GM12891 (cell line): ENCODE measurements around the gene NOTCH1.

Experiments
- DNase-seq: peaks from one replicate; pipeline ENCODE4 v3.0.0; 2011; ENCODE audit warnings: low spot score; ENCODE audit not compliant: insufficient read length
- FAIRE-seq: peaks from 2 replicates; lab custom pipeline; 2011; peaks lifted over from hg19 to GRCh38; lab: Jason Lieb, UNC
- PAX5 ChIP-seq: IDR thresholded peaks from 2 replicates; pipeline ENCODE4 v1.6.1; 2011; ENCODE audit warnings: low read length, moderate library complexity, mild to moderate bottlenecking; ENCODE audit not compliant: insufficient read depth, severe bottlenecking
- POLR2A ChIP-seq: IDR thresholded peaks from 2 replicates; pipeline ENCODE4 v1.6.1; 2011; ENCODE audit warnings: low read depth, low read length, control low read depth
- POLR2AphosphoS5 ChIP-seq: IDR thresholded peaks from 2 replicates; pipeline ENCODE4 v1.6.1; 2011; ENCODE audit warnings: low read depth, low read length, control low read depth
- POU2F2 ChIP-seq: IDR thresholded peaks from 2 replicates; pipeline ENCODE4 v1.6.1; 2011; ENCODE audit warnings: low read depth, mild to moderate bottlenecking, control low read depth, low read length, moderate library complexity
- SPI1 ChIP-seq: IDR thresholded peaks from 2 replicates; pipeline ENCODE4 v1.6.1; 2011; ENCODE audit warnings: low read depth, low read length, control low read depth
- TAF1 ChIP-seq: IDR thresholded peaks from 2 replicates; pipeline ENCODE4 v1.6.1; 2011; ENCODE audit warnings: low read depth, low read length, control low read depth

NOTCH1 gene

GRCh38 chr9:136570916-136571315 is 25.1 kb upstream of the NOTCH1 start:
- no peak for FAIRE-seq

GRCh38 chr9:136570191-136570845 is 24.5 kb upstream of the NOTCH1 start:
- TF ChIP-seq PAX5: no peak
- no peak for TF ChIP-seq POLR2A
- TF ChIP-seq POLR2AphosphoS5: no peak
- no peak for TF ChIP-seq TAF1
- TF ChIP-seq SPI1: no peak
- no peak for TF ChIP-seq POU2F2
- DNase-seq: no peak
- FAIRE-seq: no peak

More at GRCh38 chr9:136570916-136571315, 25.1 kb upstream of the NOTCH1 start:
- no peak for DNase-seq
- TF ChIP-seq POU2F2 (no peak), POLR2A (no peak), SPI1 (no peak), TAF1 (no peak), POLR2AphosphoS5 (no peak), PAX5 (no peak)

- no peak for TF ChIP-seq POU2F2
- TF ChIP-seq PAX5: no peak
- TF ChIP-seq POLR2AphosphoS5: no peak
- TF ChIP-seq SPI1: no peak
- no peak for TF ChIP-seq POLR2A
- TF ChIP-seq TAF1: no peak
- peak; percentile 78 for FAIRE-seq
Observed at GRCh38 chr9:136569526-136570148, 23.8 kb upstream of the NOTCH1 start.

DNA sequence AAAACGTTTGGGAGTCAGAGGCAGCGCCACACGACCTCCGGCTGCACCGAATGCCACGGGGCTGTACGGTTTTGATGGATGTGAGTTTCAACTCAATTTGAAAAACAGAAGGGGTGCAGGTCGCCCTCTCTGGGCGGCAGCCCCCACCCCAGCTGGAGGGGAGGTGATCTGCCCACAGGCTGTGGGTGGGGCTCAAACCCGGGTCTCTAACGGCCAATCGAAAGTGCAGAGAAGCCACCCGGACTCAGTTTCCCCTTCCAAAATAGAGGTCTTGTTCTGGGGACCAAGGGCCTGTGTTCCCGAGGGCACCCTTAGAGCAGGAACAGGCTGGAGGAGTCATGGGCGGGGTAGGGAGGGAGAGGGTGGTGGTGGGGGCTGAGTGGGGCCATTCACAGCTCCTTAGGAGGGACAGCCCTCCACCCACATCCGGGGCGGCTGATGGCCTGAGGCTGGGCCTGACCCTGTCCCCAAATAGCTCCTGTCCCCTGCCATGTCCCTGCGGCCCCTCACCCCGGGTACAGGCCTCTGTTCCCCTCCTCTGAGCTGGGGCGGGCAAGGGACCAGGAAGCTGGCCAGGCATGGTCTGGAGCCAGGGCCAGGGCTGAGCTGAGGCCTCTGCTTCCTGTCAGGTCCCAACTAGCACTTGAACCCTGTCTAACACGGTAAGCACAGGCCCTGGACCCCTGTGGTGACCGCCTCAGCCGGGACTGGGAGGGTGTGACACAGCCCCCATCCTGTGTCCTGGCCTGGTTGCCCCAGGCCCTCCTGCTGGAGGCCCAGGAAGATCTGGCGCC is 22.6 kb upstream of the NOTCH1 start:
- TF ChIP-seq SPI1: no peak
- TF ChIP-seq POLR2A: no peak
- no peak for TF ChIP-seq POLR2AphosphoS5
- no peak for TF ChIP-seq POU2F2
- no peak for TF ChIP-seq PAX5
- TF ChIP-seq TAF1: no peak
- FAIRE-seq: no peak
- DNase-seq: no peak

More at GRCh38 chr9:136569526-136570148, 23.8 kb upstream of the NOTCH1 start:
- no peak for DNase-seq

DNA sequence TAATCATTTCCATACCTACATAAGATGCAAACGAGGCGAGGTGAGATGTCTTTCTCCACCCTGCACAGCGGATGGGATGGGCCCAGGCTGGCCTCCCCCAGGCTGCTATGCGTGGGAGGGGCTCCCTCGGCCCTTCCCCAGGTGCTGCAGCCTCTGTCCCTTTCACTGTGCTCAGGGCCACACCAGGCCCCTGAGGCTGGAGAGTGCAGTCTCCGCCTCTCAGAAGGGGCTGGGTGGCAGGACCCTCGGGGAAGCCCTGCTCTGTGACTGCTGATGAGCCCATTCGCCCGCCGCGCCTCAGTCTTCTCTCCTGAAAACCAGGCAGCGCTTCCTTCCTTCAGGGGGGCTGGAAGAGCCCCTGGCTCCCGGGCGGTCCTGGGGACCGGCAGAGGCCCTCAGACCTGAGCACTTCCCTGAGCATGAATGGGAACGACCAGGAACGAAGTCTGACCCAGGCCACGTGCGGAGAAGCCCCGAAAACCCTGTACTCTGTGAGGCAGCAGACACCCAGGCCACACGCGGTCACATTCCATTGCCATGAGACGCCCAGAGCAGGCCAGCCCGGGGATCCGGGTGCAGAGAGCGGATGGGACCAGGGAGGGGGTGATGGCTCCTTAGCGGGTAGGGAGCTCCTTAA is 21.9 kb upstream of the NOTCH1 start:
- TF ChIP-seq POLR2AphosphoS5 (no peak), POU2F2 (no peak), SPI1 (no peak), POLR2A (no peak), TAF1 (no peak), PAX5 (no peak)
- FAIRE-seq (no peak), DNase-seq (no peak)

GRCh38 chr9:136566901-136567300 is 21.1 kb upstream of the NOTCH1 start:
- TF ChIP-seq POLR2AphosphoS5 (no peak), TAF1 (no peak), POU2F2 (no peak), SPI1 (no peak), POLR2A (no peak), PAX5 (no peak)
- DNase-seq (no peak), FAIRE-seq (no peak)

DNA sequence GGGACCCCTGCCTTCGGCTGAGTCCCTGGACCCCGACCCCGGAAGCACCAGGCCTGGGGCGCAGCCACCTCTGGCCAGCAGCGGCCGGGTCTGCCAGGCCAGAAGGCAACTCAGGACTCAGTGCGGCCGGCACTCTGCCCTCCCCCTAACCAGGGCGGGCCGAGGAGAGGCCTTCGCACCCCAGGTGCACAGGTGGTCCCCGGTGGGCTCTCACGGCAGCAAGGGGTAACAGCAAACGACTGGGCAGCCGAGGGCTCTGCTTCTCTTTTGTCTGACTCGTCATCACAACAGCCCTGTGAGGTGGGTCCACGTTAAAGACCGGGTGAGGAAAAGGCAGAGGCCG is 20.7 kb upstream of the NOTCH1 start:
- TF ChIP-seq TAF1 (no peak), POLR2AphosphoS5 (no peak), PAX5 (no peak), SPI1 (no peak), POLR2A (no peak), POU2F2 (no peak)
- FAIRE-seq (no peak), DNase-seq (no peak)

DNA sequence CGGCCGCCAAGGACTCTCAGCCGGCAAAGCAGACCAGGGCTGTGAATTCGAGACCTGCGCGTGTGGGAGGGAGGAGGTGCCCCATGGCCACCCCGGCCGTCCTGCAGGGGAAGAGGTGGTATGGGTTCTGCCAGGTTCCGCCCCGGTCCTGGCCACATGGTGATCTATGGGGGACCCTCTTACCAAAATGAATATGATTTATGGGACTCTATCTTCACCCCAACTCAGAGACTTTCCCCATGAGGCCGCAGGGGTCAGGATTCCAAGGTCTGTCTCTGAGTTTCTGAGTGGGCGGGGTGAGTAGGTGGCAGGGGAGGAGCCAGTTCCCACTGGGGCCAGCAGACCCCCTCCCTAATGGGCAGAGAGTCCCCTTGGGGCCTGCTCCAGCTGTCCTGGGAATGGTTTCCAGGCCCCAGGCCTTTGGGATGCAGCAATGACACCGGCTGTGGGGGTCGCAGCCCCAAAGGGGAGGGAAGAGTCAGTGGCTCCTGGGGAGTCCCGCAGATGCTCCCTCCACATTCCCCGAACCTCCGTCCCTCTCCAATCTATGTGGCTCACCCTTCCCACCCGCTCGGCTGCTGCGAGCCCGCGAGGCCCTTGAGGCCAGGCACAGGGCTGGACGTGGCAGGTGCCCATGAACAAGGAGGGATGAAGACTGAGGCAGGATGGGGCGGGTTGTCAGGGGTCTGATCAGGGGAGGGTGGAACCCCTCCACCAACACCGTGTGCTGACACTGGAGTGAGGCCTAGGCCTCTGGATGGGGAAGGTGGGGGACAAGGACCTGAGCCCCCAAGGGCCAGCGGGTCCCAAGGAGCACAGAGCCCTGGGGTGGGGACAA is 20.1 kb upstream of the NOTCH1 start:
- no peak for TF ChIP-seq POU2F2
- TF ChIP-seq POLR2AphosphoS5: no peak
- TF ChIP-seq TAF1: no peak
- no peak for TF ChIP-seq PAX5
- TF ChIP-seq POLR2A: no peak
- no peak for TF ChIP-seq SPI1
- FAIRE-seq: no peak
- no peak for DNase-seq
